ENCODE data around the gene DENR.

GRCh38 chr12:122819209-122819785 lies 66.7 kb downstream of the DENR start:
- TF ChIP-seq EZH2 (IDR thresholded peaks at IDR 0.05; ENCODE audit: insufficient read depth, poor library complexity, severe bottlenecking) (no peak), EZH2phosphoT487 (IDR thresholded peaks at IDR 0.05; ENCODE audit: insufficient read depth, low read depth) (no peak)

Data from GM23248 (cell line).